Ovary (tissue), 9 donors: Measurements from ENCODE around the gene FANCL. TPM values are rescaled to one million over a fixed set of nuclear protein-coding genes. Genes with fewer than 3 reads are reported as not detected.
"Not testable (repeated sequence)": the region's sequence is repeated elsewhere in the genome, so short reads cannot be mapped to it uniquely, and the experiment has no call there.

Source experiments
- DNase-seq, 5 donors: peaks; one replicate each; pipeline ENCODE4 v3.0.0-alpha.2; 2019 to 2020
- H3K27ac ChIP-seq, 2 donors: fragments of 200-600 bp; one replicate each; pipeline versions ENCODE4 v1.5.1 to v1.8.0; 2019 to 2022
- H3K27me3 ChIP-seq: fragments of 200-600 bp; one replicate; pipeline ENCODE4 v1.8.0; 2022
- H3K36me3 ChIP-seq: fragments of 200-600 bp; sonication (generic); one replicate; pipeline ENCODE4 v1.5.1; 2019
- H3K4me1 ChIP-seq: one replicate; pipeline ENCODE4 v1.8.1; 2013; ENCODE audit warnings: mild to moderate bottlenecking, moderate library complexity; ENCODE audit not compliant: insufficient read depth
- H3K4me3 ChIP-seq: fragments of 200-600 bp; sonication (generic); one replicate; pipeline ENCODE4 v1.5.1; 2017
- H3K9me3 ChIP-seq, 2 donors: fragments of 200-600 bp in 1 of 2; sonication (generic) in 1 of 2; one replicate each; pipeline versions ENCODE4 v1.5.1 to v1.8.1; 2013 to 2019; ENCODE audit warnings: mild to moderate bottlenecking in 1 of 2, moderate library complexity in 1 of 2
- CTCF ChIP-seq, 3 donors: fragments of 450-650 bp in 2 of 3; fragments of 200-600 bp in 1 of 3; IDR thresholded peaks; one replicate each; pipeline versions ENCODE4 v1.5.1 to v1.8.0; 2016 to 2022; ENCODE audit warnings: antibody characterized with exemption in 3 of 3, mild to moderate bottlenecking in 1 of 3
- EP300 ChIP-seq: sonication (generic); formaldehyde crosslinking; IDR thresholded peaks from one replicate; pipeline ENCODE4 v1.6.1; 2017; ENCODE audit warnings: antibody characterized with exemption
- POLR2A ChIP-seq: fragments of 450-650 bp; IDR thresholded peaks from one replicate; pipeline ENCODE4 v1.6.1; 2017; ENCODE audit warnings: antibody characterized with exemption, mild to moderate bottlenecking, moderate library complexity
- WGBS, 3 donors: extraction: QIAGEN DNeasy Blood & Tissue Kit in 1 of 3; methylation state at CpG; one replicate each; pipeline versions ENCODE4 v1.1.5 to v1.1.7; 2013 to 2017; 5-methylcytosine and 5-hydroxymethylcytosine counted together
- intact Hi-C, 4 donors: fragments of 100-400 bp; cut with DNase I; formaldehyde crosslinking; loops; one replicate each; pipeline versions ENCODE4 v1.11.0 to v1.15.1; 2022 to 2023
- polyA plus RNA-seq, 2 donors: library from polyadenylated mRNA; stranded (reverse); fragments of 200-250 nt in 1 of 2; fragments of 350-450 nt in 1 of 2; fragmentation: Illumina TruSeq in 1 of 2; extraction: RNeasy Lipid Tissue Mini Kit (QIAGEN cat#74804) in 1 of 2; gene quantifications; one replicate each; pipeline ENCODE4 v1.2.3, GENCODE V29; 2013 to 2014
- total RNA-seq, 7 donors: library from RNA; depleted of rRNA in 2 of 7; stranded (reverse); fragments of >200 nt in 2 of 7; fragmentation: NEBNext Ultra II Directional in 3 of 7; extraction: Animal tissue kit (Norgen Biotek cat#: 25700) in 3 of 7; gene quantifications; one replicate each; pipeline versions ENCODE4 v1.1.0 to v1.2.4, GENCODE V29; 2016 to 2023
- donor health status: DM: no; HTN: no; CAD: no; lungs with moderate emphysema.
- donor health status: DM: no; HTN: no; CAD: no.
- donor health status: Bipolar disorder and iron deficiency.
- donor health status: DM: yes; HTN: yes; CAD: no.
- donor health status: DM: no; HTN: no; CAD: no.
- donor health status: DM: yes; HTN: yes; CAD: no.

FANCL gene
- total and polyA plus RNA-seq, 9 donors = 18.8 to 79.2 (median 36.3) TPM

GRCh38 chr2:58203018-58203417 lies 38.1 kb downstream of the FANCL start:
- Histone ChIP-seq H3K4me3 (no peak overlapping the region), H3K27me3 (no peaks in the 10 kb centered on the region), H3K36me3 (no peaks in the 10 kb centered on the region), H3K27ac (no peak overlapping the region), H3K9me3 (no peaks in the 10 kb centered on the region), H3K4me1 (no peaks in the 10 kb centered on the region)
- TF ChIP-seq POLR2A (no peak), EP300 (no peak), CTCF (IDR thresholded peaks at IDR 0.05) (no peak)
- no peak for DNase-seq
- intact Hi-C loops = no loop called here

DNA sequence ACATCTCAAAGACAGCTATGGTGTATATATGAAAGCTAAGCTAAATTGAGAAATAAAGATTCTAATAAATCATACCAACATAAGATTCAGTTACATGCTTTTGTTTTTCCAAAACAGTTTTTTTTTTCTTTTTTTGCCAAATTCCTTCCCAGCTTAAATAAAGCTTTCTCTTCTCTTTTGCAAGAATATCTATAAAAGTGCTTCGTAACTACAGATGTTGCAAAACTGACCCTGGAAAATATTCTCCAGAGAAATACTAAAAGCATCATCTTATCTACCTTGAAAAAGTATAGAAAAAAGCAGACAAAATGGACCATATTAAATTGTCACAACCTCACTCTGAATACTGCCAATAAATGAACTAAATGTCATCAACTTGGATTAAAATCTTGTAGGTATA lies 38.7 kb downstream of the FANCL start:
- TF ChIP-seq POLR2A = no peak
- no peak for TF ChIP-seq EP300
- TF ChIP-seq CTCF (IDR thresholded peaks at IDR 0.05) = no peak
- Histone ChIP-seq H3K9me3 (no peaks in the 10 kb centered on the region), H3K4me3 (no peak overlapping the region), H3K27me3 (no peaks in the 10 kb centered on the region), H3K36me3 (no peaks in the 10 kb centered on the region), H3K4me1 (no peaks in the 10 kb centered on the region), H3K27ac (no peak overlapping the region)
- 52 to 64% (median 60%) methylated on average over 1 of the region's 1 CpG for WGBS, 3 donors
- intact Hi-C loops = no loop called here
- no peak for DNase-seq

GRCh38 chr2:58197894-58198293 lies 43.2 kb downstream of the FANCL start:
- Histone ChIP-seq H3K4me3 (no peak overlapping the region), H3K9me3 (no peaks in the 10 kb centered on the region), H3K36me3 (no peaks in the 10 kb centered on the region), H3K27me3 (no peaks in the 10 kb centered on the region), H3K27ac (no peak overlapping the region), H3K4me1 (no peaks in the 10 kb centered on the region)
- TF ChIP-seq EP300 = no peak
- TF ChIP-seq POLR2A = no peak
- TF ChIP-seq CTCF (IDR thresholded peaks at IDR 0.05) = no peak
- DNase-seq = no peak
- intact Hi-C loops = no loop called here
- 90 to 96% (median 91%) methylated on average over 2 of the region's 2 CpGs for whole genome bisulfite sequencing, 3 donors

DNA sequence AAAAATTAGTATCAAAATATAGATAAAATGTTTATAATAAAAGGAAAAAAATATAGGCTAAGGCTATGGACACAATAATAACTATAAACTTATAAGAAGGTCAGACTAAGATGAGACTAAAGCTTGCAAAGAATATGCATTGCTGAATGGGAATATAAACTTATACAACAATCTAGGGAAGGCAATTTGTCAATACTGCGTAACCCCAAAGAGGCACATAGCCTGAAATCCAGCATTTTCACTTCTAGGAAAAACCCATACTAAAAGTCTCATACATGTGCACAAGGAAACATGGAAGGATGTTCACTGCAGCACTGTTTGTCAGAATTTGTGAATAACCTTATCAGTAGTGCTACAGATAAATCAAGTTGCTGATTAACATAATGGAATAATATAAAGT lies 45.5 kb downstream of the FANCL start:
- Histone ChIP-seq H3K4me3 (no peak overlapping the region), H3K27ac (no peak overlapping the region), H3K27me3 (no peaks in the 10 kb centered on the region), H3K4me1 (no peaks in the 10 kb centered on the region), H3K36me3 (no peaks in the 10 kb centered on the region), H3K9me3 (no peaks in the 10 kb centered on the region)
- intact Hi-C loops = no loop called here
- no peak for DNase-seq
- 99 to 100% (median 100%) methylated on average over 1 of the region's 1 CpG for WGBS, 3 donors
- TF ChIP-seq EP300 (no peak), CTCF (IDR thresholded peaks at IDR 0.05) (no peak), POLR2A (no peak)

GRCh38 chr2:58194458-58194857 lies 46.7 kb downstream of the FANCL start:
- no peaks in the 10 kb centered on the region for H3K9me3 ChIP-seq
- WGBS, 3 donors = 83 to 86% (median 85%) methylated on average over 2 of the region's 2 CpGs
- DNase-seq = no peak
- no peaks in the 10 kb centered on the region for H3K27me3 ChIP-seq
- intact Hi-C loops = no loop called here
- no peaks in the 10 kb centered on the region for H3K4me1 ChIP-seq
- no peaks in the 10 kb centered on the region for H3K36me3 ChIP-seq
- TF ChIP-seq POLR2A (no peak), EP300 (no peak), CTCF (IDR thresholded peaks at IDR 0.05) (no peak)
- no peak overlapping the region for H3K4me3 ChIP-seq
- no peak overlapping the region for H3K27ac ChIP-seq

DNA sequence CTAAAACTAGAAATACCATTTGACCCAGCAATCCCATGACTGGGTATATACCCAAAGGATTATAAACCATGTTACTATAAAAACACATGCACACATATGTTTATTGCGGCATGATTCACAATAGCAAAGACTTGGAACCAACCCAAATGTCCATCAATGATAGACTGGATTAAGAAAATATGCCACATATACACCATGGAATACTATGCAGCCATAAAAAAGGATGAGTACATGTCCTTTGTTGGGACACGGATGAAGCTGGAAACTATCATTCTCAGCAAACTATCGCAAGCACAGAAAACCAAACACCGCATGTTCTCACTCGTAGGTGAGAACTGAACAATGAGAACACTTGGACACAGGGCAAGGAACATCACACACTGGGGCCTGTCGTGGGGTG lies 54.1 kb downstream of the FANCL start:
- H3K4me3 ChIP-seq, H3K4me1 ChIP-seq, H3K9me3 ChIP-seq, DNase-seq, H3K27ac ChIP-seq, H3K27me3 ChIP-seq, H3K36me3 ChIP-seq, intact Hi-C loops: not testable (repeated sequence)
- WGBS, 3 donors = 93 to 99% (median 98%) methylated on average over 6 of the region's 6 CpGs
